GM12878 (cell line): Measurements from ENCODE around the gene DNAH1. TPM values are rescaled to one million over a fixed set of nuclear protein-coding genes. Genes with fewer than 3 reads are reported as not detected.

Source experiments
- ATAC-seq: fragments of 200-7000 bp; cut with Tn5 transposase; 3 replicates; pipeline ENCODE4 v1.9.1; 2020; ENCODE audit warnings: mild to moderate bottlenecking, moderate library complexity
- BruUV-seq: library from RNA; stranded (reverse); fragments of 400-500 nt; replicated peaks from 2 replicates; lab custom pipeline; 2021; lab: Mats Ljungman, UMichigan
- CTCF ChIA-PET: fragments of 300-600 bp; sonication (Branson Sonifier 250); formaldehyde crosslinking; extraction: SDS; loops from one replicate; lab custom pipeline; 2021; ENCODE audit warnings: inconsistent platforms; lab: Yijun Ruan, JAX
- POLR2A ChIA-PET: fragments of 350-600 bp; formaldehyde crosslinking; extraction: SDS; loops from one replicate; lab custom pipeline; 2021; ENCODE audit warnings: inconsistent platforms; lab: Charles Lee
- RAD21 ChIA-PET: fragments of 300-600 bp; sonication (Branson Sonifier 250); formaldehyde crosslinking; loops from one replicate; lab custom pipeline; 2023; ENCODE audit warnings: antibody characterized with exemption; ENCODE audit not compliant: unreplicated experiment; lab: Charles Lee
- SMC1A ChIA-PET: fragments of 300-600 bp; sonication (Branson Sonifier 250); formaldehyde crosslinking; loops from one replicate; lab custom pipeline; 2023; ENCODE audit not compliant: unreplicated experiment, uncharacterized antibody; lab: Charles Lee
- DNase-seq: peaks from one replicate; pipeline ENCODE4 v3.0.0-alpha.2; 2011; ENCODE audit warnings: low read depth, low spot score
- FAIRE-seq: peaks from 3 replicates; lab custom pipeline; 2011; peaks lifted over from hg19 to GRCh38; lab: Jason Lieb, UNC
- H2AFZ ChIP-seq: 2 replicates; pipeline ENCODE4 v1.6.0; 2011; ENCODE audit warnings: low read depth, low read length, control low read depth; ENCODE audit not compliant: control insufficient read depth
- H3K27ac ChIP-seq: 2 replicates; pipeline ENCODE4 v1.5.1; 2011; ENCODE audit warnings: control low read depth; ENCODE audit not compliant: control insufficient read depth, insufficient read depth
- H3K27me3 ChIP-seq, 2 experiments: replicated peaks in 1 of 2; 2 replicates each; pipeline versions ENCODE4 v1.6.0 to v1.6.1; 2011; ENCODE audit warnings: low read length in 1 of 2; ENCODE audit not compliant: control insufficient read depth in 2 of 2, insufficient read depth in 2 of 2
- H3K36me3 ChIP-seq, 2 experiments: 2 replicates each; pipeline ENCODE4 v1.5.1; 2011; ENCODE audit warnings: low read length in 1 of 2; ENCODE audit not compliant: control insufficient read depth in 2 of 2, insufficient read depth in 2 of 2
- H3K4me1 ChIP-seq: 2 replicates; pipeline ENCODE4 v1.6.1; 2011; ENCODE audit warnings: mild to moderate bottlenecking, low read length, moderate library complexity, mixed read lengths; ENCODE audit not compliant: control insufficient read depth, insufficient read depth
- H3K4me2 ChIP-seq: 2 replicates; pipeline ENCODE4 v1.6.0; 2011; ENCODE audit warnings: control low read depth; ENCODE audit not compliant: control insufficient read depth, insufficient read depth
- H3K4me3 ChIP-seq: fragments of 200-600 bp; sonication (generic); 2 replicates; pipeline ENCODE4 v1.5.1; 2016
- H3K79me2 ChIP-seq: 2 replicates; pipeline ENCODE4 v1.6.0; 2011; ENCODE audit warnings: low read length; ENCODE audit not compliant: control insufficient read depth, insufficient read depth
- H3K9ac ChIP-seq: 2 replicates; pipeline ENCODE4 v1.8.0; 2011; ENCODE audit warnings: low read length, control low read depth, mixed read lengths; ENCODE audit not compliant: control insufficient read depth, insufficient read depth
- H3K9me3 ChIP-seq: replicated peaks from 3 replicates; pipeline ENCODE4 v1.5.1; 2011; ENCODE audit warnings: mild to moderate bottlenecking, low read length; ENCODE audit not compliant: control insufficient read depth, insufficient read depth
- H4K20me1 ChIP-seq: 2 replicates; pipeline ENCODE4 v1.6.0; 2011; ENCODE audit not compliant: control insufficient read depth, insufficient read depth
- ATF3 ChIP-seq: IDR thresholded peaks from 2 replicates; pipeline ENCODE4 v1.6.1; 2011; ENCODE audit warnings: low read depth, mild to moderate bottlenecking, low read length, moderate library complexity, borderline replicate concordance; ENCODE audit errors: extremely low read depth
- ATF7 ChIP-seq: fragments of 450-650 bp; IDR thresholded peaks from 2 replicates; pipeline ENCODE4 v1.6.1; 2016; ENCODE audit warnings: low read depth, mild to moderate bottlenecking
- BMI1 ChIP-seq: fragments of 450-650 bp; IDR thresholded peaks from 2 replicates; pipeline ENCODE4 v1.6.1; 2016; ENCODE audit warnings: mild to moderate bottlenecking, moderate library complexity, borderline replicate concordance
- CEBPB ChIP-seq, 2 experiments: fragments of 150-350 bp in 1 of 2; IDR thresholded peaks; 2 replicates each; pipeline ENCODE4 v1.6.1; 2012 to 2014; ENCODE audit warnings: low read depth in 2 of 2, low read length in 2 of 2, borderline replicate concordance in 1 of 2, inconsistent platforms in 1 of 2
- DPF2 ChIP-seq: fragments of 450-650 bp; IDR thresholded peaks from 2 replicates; pipeline ENCODE4 v1.6.1; 2017; ENCODE audit warnings: mild to moderate bottlenecking
- E2F4 ChIP-seq: IDR thresholded peaks from 2 replicates; pipeline ENCODE4 v1.6.1; 2012; ENCODE audit warnings: low read depth, low read length, improper control_type of control experiment
- FOXM1 ChIP-seq: IDR thresholded peaks from 2 replicates; pipeline ENCODE4 v1.6.1; 2012; ENCODE audit warnings: low read depth, mild to moderate bottlenecking, inconsistent platforms, low read length, moderate library complexity
- HDGF ChIP-seq: fragments of 450-650 bp; IDR thresholded peaks from 2 replicates; pipeline ENCODE4 v1.6.1; 2016; ENCODE audit warnings: antibody characterized with exemption
- KDM1A ChIP-seq: fragments of 200-600 bp; sonication (generic); IDR thresholded peaks from 2 replicates; pipeline ENCODE4 v1.6.1; 2016; ENCODE audit warnings: borderline replicate concordance
- MLLT1 ChIP-seq: fragments of 450-650 bp; IDR thresholded peaks from 2 replicates; pipeline ENCODE4 v1.6.1; 2016; ENCODE audit warnings: mild to moderate bottlenecking
- POLR2AphosphoS2 ChIP-seq: IDR thresholded peaks from 2 replicates; pipeline ENCODE4 v1.6.1; 2011; ENCODE audit warnings: low read depth, mild to moderate bottlenecking, low read length, improper control_type of control experiment, moderate library complexity
- RAD51 ChIP-seq: fragments of 450-650 bp; IDR thresholded peaks from 2 replicates; pipeline ENCODE4 v1.6.1; 2016; ENCODE audit warnings: moderate library complexity, mild to moderate bottlenecking, inconsistent platforms
- RCOR1 ChIP-seq: conservative IDR thresholded peaks from 2 replicates; pipeline ENCODE4 v1.6.1; 2012; ENCODE audit warnings: low read depth, low read length, improper control_type of control experiment
- SMAD1 ChIP-seq: fragments of 450-650 bp; IDR thresholded peaks from 2 replicates; pipeline ENCODE4 v1.6.1; 2018; ENCODE audit warnings: mild to moderate bottlenecking, low read depth; ENCODE audit not compliant: partially characterized antibody
- USF2 ChIP-seq: IDR thresholded peaks from 2 replicates; pipeline ENCODE4 v1.6.1; 2011; ENCODE audit warnings: low read depth, low read length, improper control_type of control experiment, borderline replicate concordance
- ZNF384 ChIP-seq: IDR thresholded peaks from 2 replicates; pipeline ENCODE4 v1.6.1; 2012; ENCODE audit warnings: low read depth, mild to moderate bottlenecking, low read length, improper control_type of control experiment, borderline replicate concordance
- WGBS: methylation state at CpG from one replicate; pipeline ENCODE4 v1.1.6; 2016; ENCODE audit warnings: low lambda C conversion rate; ENCODE audit not compliant: insufficient replicate concordance, insufficient coverage; ENCODE audit errors: missing lambda C conversion rate; 5-methylcytosine and 5-hydroxymethylcytosine counted together
- in situ Hi-C: fragments of 300-500 bp; cut with MboI; formaldehyde crosslinking; loops from 9 replicates; pipeline ENCODE4 v1.14.3; 2018; ENCODE audit warnings: mixed read lengths
- intact Hi-C: fragments of 100-400 bp; cut with micrococcal nuclease; formaldehyde crosslinking; loops from one replicate; pipeline ENCODE4 v1.14.2; 2022; ENCODE audit not compliant: unreplicated experiment
- polyA plus RNA-seq, 11 experiments: library from polyadenylated mRNA; depleted of rRNA in 4 of 11; unstranded in 6 of 11; stranded (reverse) in 5 of 11; fragments of >200 nt; fragmentation: Nextera tagmentation in 4 of 11; fragmentation: Illumina TruSeq in 1 of 11; extraction: Ambion mirVana in 4 of 11; extraction: Trizol in 1 of 11; gene quantifications; 1 replicate in 1 of 11; 2 replicates in 10 of 11; pipeline versions ENCODE4 v1.2.1 to v1.2.3, GENCODE V29; 2011 to 2016; ENCODE audit warnings: inconsistent platforms in 2 of 11, missing spikeins in 2 of 11, low read depth in 1 of 11
- total RNA-seq, 4 experiments: library from RNA; depleted of rRNA in 3 of 4; stranded (reverse); fragments of >200 nt in 3 of 4; fragmentation: Illumina TruSeq in 1 of 4; extraction: Trizol in 1 of 4; gene quantifications; 2 replicates each; pipeline versions ENCODE4 v1.2.1 to v1.2.3, GENCODE V29; 2013 to 2021

The DNAH1 gene
- total and polyA plus RNA-seq, 10 of the 15 experiments (the other 5 are each of a cell fraction or from before 2014, with no cell fraction given) = 0.31 to 5.8 (median 2.7) TPM

- no peak overlapping the region for H2AFZ ChIP-seq
- H3K36me3 ChIP-seq = peaks cover 23 to 26% of the 10 kb centered on the region in 2 experiments
- H3K27me3 ChIP-seq = no peaks in the 10 kb centered on the region
- peaks cover 1% of the 10 kb centered on the region for H3K79me2 ChIP-seq
- H3K9ac ChIP-seq = no peak overlapping the region
- DNase-seq (no peak), FAIRE-seq (no peak), ATAC-seq (no peak)
- H3K4me3 ChIP-seq = no peak overlapping the region
- no TSS peak for BruUV-seq
- no peak overlapping the region for H3K27ac ChIP-seq
- no peaks in the 10 kb centered on the region for H3K4me1 ChIP-seq
- no peak overlapping the region for H3K4me2 ChIP-seq
- ChIA-PET POLR2A (no interaction called here), CTCF (interaction anchor here (0.6 kb wide), 1 partner anchor 1251 kb away, joined by 3 read pairs; no protein-coding TSS in a partner anchor), SMC1A (no interaction called here), RAD21 (no interaction called here)
- no peak for TF ChIP-seq RAD51
- no peak for TF ChIP-seq ATF7
- TF ChIP-seq BMI1 = no peak
- no peak for TF ChIP-seq ZNF384
- TF ChIP-seq ATF3 = no peak
- no peak for TF ChIP-seq POLR2AphosphoS2
- TF ChIP-seq E2F4 = no peak
- no peak for TF ChIP-seq USF2
- no peak for TF ChIP-seq RCOR1
- no peak for TF ChIP-seq FOXM1
- TF ChIP-seq SMAD1 = no peak
- no peak for TF ChIP-seq CEBPB (IDR thresholded peaks at IDR 0.05; ENCODE audit: borderline replicate concordance in 1 of 2, low read depth in 2 of 2, low read length in 2 of 2)
- TF ChIP-seq DPF2 = no peak
- no peak for TF ChIP-seq MLLT1
- no peak for TF ChIP-seq KDM1A
- no peak for TF ChIP-seq HDGF
- no peaks in the 10 kb centered on the region for H3K9me3 ChIP-seq
- no peaks in the 10 kb centered on the region for H4K20me1 ChIP-seq
- intact Hi-C loops = no loop called here
- WGBS = 90% methylated on average over 11 of the region's 11 CpGs
- in situ Hi-C loops = no loop called here
Observed at GRCh38 chr3:52402706-52403270, 86.7 kb downstream of the DNAH1 start.
